GM19328 (cell line): ENCODE data around the gene NPHP4.

ENCODE experiments used
- ATAC-seq: cut with Tn5 transposase; IDR thresholded peaks from one replicate; pipeline ENCODE4 v1.9.1; 2021; ENCODE audit warnings: mild to moderate bottlenecking, moderate library complexity; ENCODE audit not compliant: unreplicated experiment

Gene NPHP4

GRCh38 chr1:5991381-5992025 is 722 bp downstream of the NPHP4 start:
- peak; percentile 16 for ATAC-seq

DNA sequence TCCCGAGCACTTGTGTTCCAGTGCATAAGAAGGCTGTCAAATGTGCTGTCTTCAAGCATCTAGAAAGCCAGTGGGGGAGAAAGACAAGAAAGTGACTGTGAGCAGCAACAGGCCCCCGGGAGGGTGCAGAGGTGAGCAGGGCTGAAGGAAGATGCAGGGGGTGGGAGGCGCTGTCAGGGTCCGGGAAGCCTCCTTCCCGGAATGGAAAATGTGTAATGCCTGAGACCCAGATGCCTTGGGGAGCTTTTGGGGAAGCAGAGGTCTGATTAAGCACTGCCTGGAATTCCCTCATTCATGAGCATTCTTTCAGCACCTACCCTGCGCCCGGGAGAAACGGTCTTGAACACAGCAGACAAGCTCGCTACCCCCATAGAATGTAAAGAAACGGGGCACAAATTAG is 1.3 kb downstream of the NPHP4 start:
- ATAC-seq: no peak

- no peak for ATAC-seq
Observed at GRCh38 chr1:5989731-5990271, 2.4 kb downstream of the NPHP4 start.

GRCh38 chr1:5989286-5989605 is 3.0 kb downstream of the NPHP4 start:
- no peak for ATAC-seq

DNA sequence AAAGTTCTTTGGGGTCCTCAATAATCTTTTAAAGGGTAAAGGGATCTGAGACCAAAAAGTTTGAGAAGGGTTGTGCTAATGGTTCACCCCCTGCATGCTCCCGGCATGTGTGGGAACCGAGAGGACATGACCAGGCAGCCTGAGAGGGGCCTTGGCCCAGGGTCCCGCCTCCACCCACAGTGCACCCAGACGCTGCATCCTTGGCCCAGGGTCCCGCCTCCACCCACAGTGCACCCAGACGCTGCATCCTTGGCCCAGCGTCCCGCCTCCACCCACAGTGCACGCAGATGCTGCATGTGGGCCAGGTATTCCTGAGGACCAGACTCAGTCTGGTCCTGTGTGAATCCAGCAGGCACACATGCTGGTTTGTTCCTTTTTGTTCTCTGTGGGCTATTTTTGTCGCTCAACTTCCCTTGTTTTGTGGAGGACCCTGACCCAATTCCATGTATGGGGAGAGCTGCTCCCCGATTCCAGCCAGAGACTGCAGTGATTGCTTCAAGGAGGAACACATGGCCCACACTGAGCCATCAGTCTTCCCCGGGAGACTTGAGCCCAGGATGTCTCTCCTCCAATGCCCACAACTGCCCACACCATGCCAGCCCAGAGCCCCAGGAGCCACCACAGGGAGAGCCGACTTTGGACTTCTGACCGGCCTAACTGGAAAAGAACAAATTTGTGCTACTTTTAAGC is 3.5 kb downstream of the NPHP4 start:
- ATAC-seq: no peak

- no peak for ATAC-seq
Observed at GRCh38 chr1:5986018-5986417, 6.2 kb downstream of the NPHP4 start.

- ATAC-seq: no peak
Observed at GRCh38 chr1:5985250-5985649, 7.0 kb downstream of the NPHP4 start.

DNA sequence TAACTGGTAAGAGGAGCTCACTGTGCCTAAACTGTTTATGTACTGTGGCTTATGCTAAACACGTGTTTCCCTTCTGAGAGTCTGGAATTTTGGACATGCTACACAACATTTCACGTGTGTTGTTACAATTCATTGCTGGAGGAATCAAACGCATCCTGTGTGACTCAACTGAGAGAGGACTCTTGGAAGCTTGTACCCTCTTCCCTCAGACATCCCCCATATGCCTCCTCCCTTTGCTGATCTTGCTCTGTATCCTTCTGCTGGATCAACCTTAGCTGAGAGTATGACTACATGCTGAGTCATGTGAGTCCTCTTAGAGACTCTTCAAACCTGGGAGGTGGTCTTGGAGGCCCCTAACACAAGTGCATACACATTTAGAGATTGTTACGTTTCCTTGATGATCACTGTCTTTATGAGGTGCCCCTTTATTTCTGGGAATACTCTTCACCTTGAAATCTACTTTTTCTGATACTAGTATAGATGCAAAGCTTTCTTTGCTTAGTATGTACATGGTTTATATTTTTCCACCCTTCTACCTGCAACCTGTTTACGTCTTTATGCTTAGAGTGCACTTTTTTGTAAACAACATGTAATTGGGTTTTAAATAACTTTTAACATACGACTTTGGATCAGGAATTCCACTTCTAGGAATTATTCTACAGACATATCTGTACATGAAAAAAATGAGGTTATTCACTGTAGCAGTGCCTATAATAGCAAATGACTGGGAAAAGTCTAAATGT is 8.7 kb downstream of the NPHP4 start:
- ATAC-seq: no peak

GRCh38 chr1:5982868-5983267 is 9.4 kb downstream of the NPHP4 start:
- no peak for ATAC-seq

- ATAC-seq: no peak
Observed at GRCh38 chr1:5982276-5982675, 9.9 kb downstream of the NPHP4 start.

GRCh38 chr1:5981009-5981380 is 11.2 kb downstream of the NPHP4 start:
- no peak for ATAC-seq

- no peak for ATAC-seq
Observed at GRCh38 chr1:5980314-5981008, 11.8 kb downstream of the NPHP4 start.

GRCh38 chr1:5979536-5980313 is 12.5 kb downstream of the NPHP4 start:
- no peak for ATAC-seq

- ATAC-seq: no peak
Observed at GRCh38 chr1:5978452-5978851, 13.8 kb downstream of the NPHP4 start.

DNA sequence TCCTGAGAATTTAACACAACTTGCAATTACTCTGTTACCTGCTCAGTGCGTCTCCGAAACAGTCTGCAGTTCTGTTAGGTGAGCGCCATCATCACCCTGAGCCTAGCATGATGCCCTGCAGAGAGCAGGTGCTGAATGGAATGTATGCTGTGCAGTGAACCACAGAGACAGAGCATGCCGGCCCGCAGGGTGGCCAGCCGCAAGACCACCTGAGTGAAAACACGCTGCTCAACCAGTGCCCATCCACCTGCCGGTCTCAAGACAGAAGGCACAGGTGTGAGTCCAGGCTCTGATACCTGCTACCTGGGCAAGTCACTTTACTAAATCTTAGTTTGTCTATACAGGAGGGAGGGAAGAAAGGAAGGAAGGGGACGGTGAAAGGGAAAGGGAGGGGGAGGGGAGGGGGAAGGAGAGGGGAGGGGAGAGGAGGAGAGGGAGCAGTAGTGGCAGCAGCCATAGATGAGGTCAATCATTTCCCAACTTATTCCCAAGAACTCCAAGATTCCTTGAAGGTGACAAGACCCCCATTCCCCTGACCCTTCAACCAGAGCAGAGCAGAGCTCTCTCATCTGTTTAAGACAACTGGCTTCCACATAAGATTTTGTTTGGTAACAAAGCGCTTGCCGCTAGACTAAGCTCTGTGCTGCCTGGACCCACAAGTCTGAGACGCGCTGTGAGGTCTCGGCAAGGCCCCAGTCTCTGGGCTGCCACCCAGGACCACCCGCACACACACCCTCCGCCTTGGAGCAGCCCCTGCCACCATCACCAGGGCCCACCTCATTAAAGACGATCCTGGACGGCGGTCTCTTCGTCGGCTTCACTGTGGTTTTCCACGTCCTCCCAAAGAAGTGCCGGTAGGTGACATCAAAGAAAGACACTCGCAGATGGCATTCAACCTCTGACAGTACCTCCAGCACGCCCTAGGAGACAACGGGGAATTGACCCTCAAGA is 14.5 kb downstream of the NPHP4 start:
- no peak for ATAC-seq

- ATAC-seq: no peak
Observed at GRCh38 chr1:5976726-5977493, 15.3 kb downstream of the NPHP4 start.

- ATAC-seq: no peak
Observed at GRCh38 chr1:5976231-5976630, 16.0 kb downstream of the NPHP4 start.

DNA sequence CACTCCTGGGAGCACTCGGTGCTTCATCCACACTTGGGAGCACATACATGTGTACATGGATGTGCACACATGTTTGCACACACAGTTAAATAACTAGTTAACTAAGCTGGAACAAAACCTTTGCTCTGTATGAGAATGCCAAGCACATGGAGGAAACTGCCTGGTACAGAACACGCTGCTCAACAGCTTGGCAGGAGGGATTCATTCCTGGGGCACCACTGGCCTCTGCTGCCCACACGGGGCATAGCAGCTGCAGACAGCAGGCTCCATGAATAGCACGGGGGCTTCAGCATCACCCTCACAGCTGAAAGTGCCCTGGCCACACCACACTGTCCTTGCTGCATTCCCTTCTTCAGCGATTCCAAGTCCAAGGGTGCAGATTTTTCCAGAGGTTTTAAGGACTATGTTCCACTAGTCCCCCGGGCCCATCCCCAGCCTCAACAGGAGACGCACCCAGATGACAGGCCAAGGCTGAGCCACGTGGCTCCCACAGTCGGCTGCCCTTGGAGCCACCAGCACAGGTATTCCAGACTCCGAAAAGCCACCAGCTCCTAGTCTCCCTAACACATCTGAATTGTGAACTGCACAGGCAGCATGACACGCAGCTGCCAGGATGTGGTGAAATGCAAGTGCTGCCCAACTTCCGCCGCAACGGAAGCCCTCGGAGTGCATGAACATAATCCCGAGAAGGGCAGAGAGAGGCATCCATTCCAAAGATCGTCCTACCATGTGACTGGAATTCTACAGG is 16.9 kb downstream of the NPHP4 start:
- no peak for ATAC-seq
